Suprapubic skin (tissue), 4 donors: ENCODE measurements around the gene RAX2.

ENCODE experiments used
- CTCF ChIP-seq, 2 donors: fragments of 200-600 bp in 1 of 2; fragments of 450-650 bp in 1 of 2; sonication (generic) in 1 of 2; IDR thresholded peaks; one replicate each; pipeline ENCODE4 v1.5.1; 2016 to 2019; ENCODE audit warnings: antibody characterized with exemption in 2 of 2, mild to moderate bottlenecking in 1 of 2, moderate library complexity in 1 of 2
- POLR2A ChIP-seq, 2 donors: fragments of 450-650 bp; IDR thresholded peaks; one replicate each; pipeline ENCODE4 v1.6.1; 2017; ENCODE audit warnings: antibody characterized with exemption in 2 of 2, mild to moderate bottlenecking in 2 of 2, moderate library complexity in 2 of 2
- POLR2AphosphoS5 ChIP-seq, 3 donors: sonication (generic); formaldehyde crosslinking; IDR thresholded peaks; one replicate each; pipeline ENCODE4 v1.6.1; 2017; ENCODE audit warnings: antibody characterized with exemption in 3 of 3

- no peak for TF ChIP-seq POLR2A (IDR thresholded peaks at IDR 0.05)
- TF ChIP-seq CTCF (IDR thresholded peaks at IDR 0.05), result no peak
- TF ChIP-seq POLR2AphosphoS5 (IDR thresholded peaks at IDR 0.05), result no peak
Measured at GRCh38 chr19:3760871-3761361, 11.1 kb downstream of the RAX2 start.
